OCI-LY7 (cell line): ENCODE measurements around the gene TUBGCP5. TPM values are rescaled to one million over a fixed set of nuclear protein-coding genes. Genes with fewer than 3 reads are reported as not detected.

ENCODE experiments used
- BruUV-seq: library from RNA; stranded (reverse); fragments of 400-500 nt; replicated peaks from 2 replicates; lab custom pipeline; 2021; lab: Mats Ljungman, UMichigan
- CTCF ChIA-PET: fragments of 300-600 bp; sonication (Branson Sonifier 250); formaldehyde crosslinking; loops from one replicate; lab custom pipeline; 2022; ENCODE audit warnings: antibody characterized with exemption; ENCODE audit not compliant: unreplicated experiment; lab: Charles Lee
- POLR2A ChIA-PET: fragments of 300-600 bp; sonication (Branson Sonifier 250); formaldehyde crosslinking; loops from one replicate; lab custom pipeline; 2022; ENCODE audit warnings: antibody characterized with exemption; lab: Charles Lee
- DNase-seq: peaks from one replicate; pipeline ENCODE4 v3.0.0-alpha.2; 2015; ENCODE audit warnings: low spot score
- H2AFZ ChIP-seq: fragments of 200-600 bp; sonication (generic), shearing (Covaris generic); 2 replicates; pipeline ENCODE4 v1.6.1; 2014; ENCODE audit warnings: mild to moderate bottlenecking, antibody characterized with exemption, low read length, moderate library complexity
- H3K27ac ChIP-seq: fragments of 200-600 bp; sonication (generic); 2 replicates; pipeline ENCODE4 v1.5.1; 2014; ENCODE audit warnings: mixed run types, low read depth, mild to moderate bottlenecking, moderate library complexity, low read length, inconsistent platforms; ENCODE audit not compliant: poor library complexity, severe bottlenecking
- H3K36me3 ChIP-seq: fragments of 200-600 bp; sonication (generic); 2 replicates; pipeline ENCODE4 v1.6.1; 2014; ENCODE audit warnings: mild to moderate bottlenecking, antibody characterized with exemption, low read length, moderate library complexity, mixed read lengths; ENCODE audit not compliant: insufficient read depth
- H3K4me1 ChIP-seq: fragments of 200-600 bp; sonication (generic); 2 replicates; pipeline ENCODE4 v1.5.1; 2014; ENCODE audit warnings: mild to moderate bottlenecking, low read length; ENCODE audit not compliant: insufficient read depth, poor library complexity, severe bottlenecking
- H3K4me2 ChIP-seq: fragments of 200-600 bp; sonication (generic); 2 replicates; pipeline ENCODE4 v1.6.1; 2014; ENCODE audit warnings: mild to moderate bottlenecking, low read length
- H3K4me3 ChIP-seq: fragments of 200-600 bp; sonication (generic); 2 replicates; pipeline ENCODE4 v1.5.1; 2014; ENCODE audit warnings: mild to moderate bottlenecking, low read depth, low read length; ENCODE audit not compliant: poor library complexity, severe bottlenecking
- H3K79me2 ChIP-seq: fragments of 200-600 bp; sonication (generic); 2 replicates; pipeline ENCODE4 v1.6.1; 2016; ENCODE audit warnings: low read depth, mild to moderate bottlenecking, low read length, moderate library complexity, mixed read lengths; ENCODE audit not compliant: insufficient read depth
- H3K9me2 ChIP-seq: fragments of 200-600 bp; sonication (generic); 2 replicates; pipeline ENCODE4 v1.6.1; 2016; ENCODE audit warnings: mild to moderate bottlenecking, low read length, mixed read lengths; ENCODE audit not compliant: insufficient read depth
- H3K9me3 ChIP-seq: fragments of 200-600 bp; sonication (generic); 2 replicates; pipeline ENCODE4 v1.6.1; 2014; ENCODE audit warnings: mild to moderate bottlenecking, mixed run types, low read length, mixed read lengths
- H4K20me1 ChIP-seq: fragments of 200-600 bp; sonication (generic); 2 replicates; pipeline ENCODE4 v1.6.1; 2014; ENCODE audit warnings: mild to moderate bottlenecking, antibody characterized with exemption, low read length, moderate library complexity, mixed read lengths; ENCODE audit not compliant: insufficient read depth
- EZH2phosphoT487 ChIP-seq: fragments of 200-600 bp; sonication (generic); IDR thresholded peaks from 2 replicates; pipeline ENCODE4 v1.6.1; 2018; ENCODE audit warnings: low read depth, borderline replicate concordance, mild to moderate bottlenecking, mixed run types, antibody characterized with exemption, low read length, moderate library complexity, mixed read lengths
- intact Hi-C: fragments of 100-400 bp; cut with micrococcal nuclease; formaldehyde crosslinking; loops from one replicate; pipeline ENCODE4 v1.10.0; 2022; ENCODE audit not compliant: unreplicated experiment
- total RNA-seq, 2 experiments: library from RNA; depleted of rRNA in 1 of 2; stranded (reverse); fragments of >200 nt in 1 of 2; shearing (Covaris generic) in 1 of 2; gene quantifications; 2 replicates each; pipeline ENCODE4 v1.2.3, GENCODE V29; 2014 to 2022
- TF ChIP-seq, protein P1 (sequence below): fragments of 200-600 bp; sonication (generic); conservative IDR thresholded peaks from 2 replicates; pipeline ENCODE4 v1.5.1; 2014; ENCODE audit warnings: mild to moderate bottlenecking, antibody characterized with exemption, low read length, moderate library complexity, mixed read lengths

The TUBGCP5 gene
- total RNA-seq, 2 experiments from 2014 or later, result 30.9 to 36.3 TPM

DNA sequence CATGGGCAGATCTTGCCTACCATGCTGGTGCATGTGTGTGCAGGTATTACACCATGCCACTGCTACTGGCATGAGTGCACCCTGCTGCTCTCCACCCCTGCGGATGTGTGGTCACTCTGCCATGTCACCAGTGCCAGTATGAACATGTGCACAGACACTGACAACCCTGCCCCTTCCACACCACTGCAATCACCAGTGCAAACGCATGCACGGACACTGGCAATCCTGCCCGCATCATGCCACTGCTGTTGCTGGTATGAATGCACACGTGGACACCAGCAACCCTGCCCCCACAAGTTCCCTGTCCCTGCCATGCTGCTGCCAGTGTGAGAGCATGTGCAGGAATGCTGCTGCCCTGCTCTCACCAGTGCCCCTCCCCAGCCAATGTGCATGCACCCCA, 24.8 kb upstream of the TUBGCP5 start:
- BruUV-seq, result no TSS peak
- Histone ChIP-seq H3K4me1 (no peaks in the 10 kb centered on the region), H2AFZ (no peak overlapping the region), H3K36me3 (no peaks in the 10 kb centered on the region), H3K9me3 (no peaks in the 10 kb centered on the region), H3K27ac (no peak overlapping the region), H3K79me2 (no peaks in the 10 kb centered on the region), H3K4me2 (no peak overlapping the region), H3K9me2 (no peaks in the 10 kb centered on the region), H3K4me3 (no peak overlapping the region), H4K20me1 (no peaks in the 10 kb centered on the region)
- CTCF ChIA-PET, result no interaction called here
- intact Hi-C loops, result no loop called here
- no peak for TF ChIP-seq EZH2phosphoT487
- TF ChIP-seq, protein P1, sequence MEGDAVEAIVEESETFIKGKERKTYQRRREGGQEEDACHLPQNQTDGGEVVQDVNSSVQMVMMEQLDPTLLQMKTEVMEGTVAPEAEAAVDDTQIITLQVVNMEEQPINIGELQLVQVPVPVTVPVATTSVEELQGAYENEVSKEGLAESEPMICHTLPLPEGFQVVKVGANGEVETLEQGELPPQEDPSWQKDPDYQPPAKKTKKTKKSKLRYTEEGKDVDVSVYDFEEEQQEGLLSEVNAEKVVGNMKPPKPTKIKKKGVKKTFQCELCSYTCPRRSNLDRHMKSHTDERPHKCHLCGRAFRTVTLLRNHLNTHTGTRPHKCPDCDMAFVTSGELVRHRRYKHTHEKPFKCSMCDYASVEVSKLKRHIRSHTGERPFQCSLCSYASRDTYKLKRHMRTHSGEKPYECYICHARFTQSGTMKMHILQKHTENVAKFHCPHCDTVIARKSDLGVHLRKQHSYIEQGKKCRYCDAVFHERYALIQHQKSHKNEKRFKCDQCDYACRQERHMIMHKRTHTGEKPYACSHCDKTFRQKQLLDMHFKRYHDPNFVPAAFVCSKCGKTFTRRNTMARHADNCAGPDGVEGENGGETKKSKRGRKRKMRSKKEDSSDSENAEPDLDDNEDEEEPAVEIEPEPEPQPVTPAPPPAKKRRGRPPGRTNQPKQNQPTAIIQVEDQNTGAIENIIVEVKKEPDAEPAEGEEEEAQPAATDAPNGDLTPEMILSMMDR, result no peak
- no peak for DNase-seq
- POLR2A ChIA-PET, result no interaction called here

- CTCF ChIA-PET, result no interaction called here
- no peaks in the 10 kb centered on the region for H3K79me2 ChIP-seq
These were observed 18.3 kb upstream of the TUBGCP5 start for GRCh38 chr15:23057707-23058106.

GRCh38 chr15:23055316-23055715, 15.9 kb upstream of the TUBGCP5 start:
- no peaks in the 10 kb centered on the region for H3K4me1 ChIP-seq
- H4K20me1 ChIP-seq, result no peaks in the 10 kb centered on the region
- no peak overlapping the region for H3K4me2 ChIP-seq
- no peaks in the 10 kb centered on the region for H3K9me2 ChIP-seq
- TF ChIP-seq, protein P1, result no peak
- no peak for TF ChIP-seq EZH2phosphoT487
- ChIA-PET POLR2A (no interaction called here), CTCF (no interaction called here)
- BruUV-seq, result no TSS peak
- H3K9me3 ChIP-seq, result no peaks in the 10 kb centered on the region
- no peak for DNase-seq
- H3K4me3 ChIP-seq, result no peak overlapping the region
- no peaks in the 10 kb centered on the region for H3K79me2 ChIP-seq
- no peak overlapping the region for H2AFZ ChIP-seq
- intact Hi-C loops, result no loop called here
- H3K36me3 ChIP-seq, result no peaks in the 10 kb centered on the region
- H3K27ac ChIP-seq, result no peak overlapping the region

More at GRCh38 chr15:23057707-23058106, 18.3 kb upstream of the TUBGCP5 start:
- BruUV-seq, result no TSS peak
- intact Hi-C loops, result no loop called here
- H3K36me3 ChIP-seq, result no peaks in the 10 kb centered on the region
- no peak overlapping the region for H2AFZ ChIP-seq
- no peak overlapping the region for H3K27ac ChIP-seq
- TF ChIP-seq EZH2phosphoT487, result no peak
- TF ChIP-seq, protein P1, result no peak
- no peak for DNase-seq
- H3K4me3 ChIP-seq, result no peak overlapping the region
- H3K4me2 ChIP-seq, result no peak overlapping the region
- no peaks in the 10 kb centered on the region for H3K9me2 ChIP-seq
- H4K20me1 ChIP-seq, result no peaks in the 10 kb centered on the region
- POLR2A ChIA-PET, result no interaction called here
- no peaks in the 10 kb centered on the region for H3K4me1 ChIP-seq
- H3K9me3 ChIP-seq, result no peaks in the 10 kb centered on the region
